Lung (tissue), 12 donors: ENCODE measurements around the gene TTC31. TPM values are rescaled to one million over a fixed set of nuclear protein-coding genes. Genes with fewer than 3 reads are reported as not detected.
A peak's percentile ranks its signal among the peaks of the same experiment; 100 is the strongest.

Source experiments
- ATAC-seq: fragments of 200-7000 bp; cut with Tn5 transposase; one replicate; pipeline ENCODE4 v1.9.1; 2020; ENCODE audit warnings: moderate number of reproducible peaks; ENCODE audit not compliant: insufficient read depth, low FRiP score
- DNase-seq, 3 donors: peaks; one replicate each; pipeline ENCODE4 v3.0.0-alpha.2; 2013 to 2017
- H3K27ac ChIP-seq, 2 donors: one replicate each; pipeline ENCODE4 v1.5.1; 2013; ENCODE audit warnings: mild to moderate bottlenecking in 2 of 2, moderate library complexity in 2 of 2, control low read depth in 1 of 2, inconsistent platforms in 1 of 2, low read depth in 1 of 2, low read length in 1 of 2
- H3K27me3 ChIP-seq, 3 donors: one replicate each; pipeline ENCODE4 v1.5.1; 2013; ENCODE audit warnings: low read length in 2 of 3; ENCODE audit not compliant: control insufficient read depth in 3 of 3, insufficient read depth in 3 of 3
- H3K36me3 ChIP-seq, 4 donors: one replicate each; pipeline ENCODE4 v1.5.1; 2013; ENCODE audit warnings: low read length in 4 of 4, mild to moderate bottlenecking in 1 of 4, moderate library complexity in 1 of 4; ENCODE audit not compliant: control insufficient read depth in 4 of 4, insufficient read depth in 4 of 4
- H3K4me1 ChIP-seq, 5 donors: one replicate each; pipeline ENCODE4 v1.5.1; 2013; ENCODE audit warnings: low read length in 5 of 5, mild to moderate bottlenecking in 2 of 5, moderate library complexity in 1 of 5; ENCODE audit not compliant: control insufficient read depth in 5 of 5, insufficient read depth in 5 of 5
- H3K4me3 ChIP-seq: one replicate; pipeline ENCODE4 v1.5.1; 2013; ENCODE audit warnings: mild to moderate bottlenecking, control low read depth, moderate library complexity
- H3K9ac ChIP-seq, 2 donors: one replicate each; pipeline ENCODE4 v1.5.1; 2013; ENCODE audit warnings: low read length in 2 of 2, control low read depth in 1 of 2; ENCODE audit not compliant: insufficient read depth in 1 of 2
- H3K9me3 ChIP-seq, 4 donors: one replicate each; pipeline ENCODE4 v1.5.1; 2013; ENCODE audit warnings: low read length in 3 of 4, mild to moderate bottlenecking in 1 of 4, moderate library complexity in 1 of 4; ENCODE audit not compliant: control insufficient read depth in 4 of 4, insufficient read depth in 3 of 4
- WGBS, 2 donors: extraction: QIAGEN DNeasy Blood & Tissue Kit; methylation state at CpG; one replicate each; pipeline ENCODE4 v1.1.7; 2013; 5-methylcytosine and 5-hydroxymethylcytosine counted together
- polyA plus RNA-seq, 2 donors: library from polyadenylated mRNA; stranded (reverse); fragments of 200-250 nt; gene quantifications; one replicate each; pipeline ENCODE4 v1.2.1, GENCODE V29; 2013
- total RNA-seq, 2 donors: library from RNA; depleted of rRNA in 1 of 2; stranded (reverse); fragments of >200 nt in 1 of 2; gene quantifications; one replicate each; pipeline ENCODE4 v1.2.1, GENCODE V29; 2014 to 2021
- TF ChIP-seq, protein P1 (sequence below): IDR thresholded peaks from 2 replicates; pipeline ENCODE4 v1.5.1; 2012; ENCODE audit warnings: mild to moderate bottlenecking; ENCODE audit errors: control extremely low read depth, extremely low read depth
- donor health status: control.
- donor health status: control.
- donor health status: Bipolar disorder and iron deficiency.
- donor health status: healthy.
- donor health status: DM: yes; HTN: yes; CAD: no.

Gene TTC31
- total and polyA plus RNA-seq, 4 donors, result 13.7 to 23.7 (median 20.0) TPM

- Histone ChIP-seq H3K27ac (no peak overlapping the region), H3K36me3 (no peaks in the 10 kb centered on the region), H3K27me3 (no peaks in the 10 kb centered on the region), H3K4me1 (peaks cover 0 to 12% (median 4%) of the 10 kb centered on the region in 5 donors), H3K4me3 (no peak overlapping the region), H3K9ac (no peak overlapping the region), H3K9me3 (no peaks in the 10 kb centered on the region)
- no peak for DNase-seq
- TF ChIP-seq, protein P1, sequence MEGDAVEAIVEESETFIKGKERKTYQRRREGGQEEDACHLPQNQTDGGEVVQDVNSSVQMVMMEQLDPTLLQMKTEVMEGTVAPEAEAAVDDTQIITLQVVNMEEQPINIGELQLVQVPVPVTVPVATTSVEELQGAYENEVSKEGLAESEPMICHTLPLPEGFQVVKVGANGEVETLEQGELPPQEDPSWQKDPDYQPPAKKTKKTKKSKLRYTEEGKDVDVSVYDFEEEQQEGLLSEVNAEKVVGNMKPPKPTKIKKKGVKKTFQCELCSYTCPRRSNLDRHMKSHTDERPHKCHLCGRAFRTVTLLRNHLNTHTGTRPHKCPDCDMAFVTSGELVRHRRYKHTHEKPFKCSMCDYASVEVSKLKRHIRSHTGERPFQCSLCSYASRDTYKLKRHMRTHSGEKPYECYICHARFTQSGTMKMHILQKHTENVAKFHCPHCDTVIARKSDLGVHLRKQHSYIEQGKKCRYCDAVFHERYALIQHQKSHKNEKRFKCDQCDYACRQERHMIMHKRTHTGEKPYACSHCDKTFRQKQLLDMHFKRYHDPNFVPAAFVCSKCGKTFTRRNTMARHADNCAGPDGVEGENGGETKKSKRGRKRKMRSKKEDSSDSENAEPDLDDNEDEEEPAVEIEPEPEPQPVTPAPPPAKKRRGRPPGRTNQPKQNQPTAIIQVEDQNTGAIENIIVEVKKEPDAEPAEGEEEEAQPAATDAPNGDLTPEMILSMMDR, result no peak
- 80 to 97% methylated on average over 3 of the region's 3 CpGs for WGBS, 2 donors
- ATAC-seq, result no peak
Measured at GRCh38 chr2:74450570-74451190, 32.2 kb upstream of the TTC31 start.

DNA sequence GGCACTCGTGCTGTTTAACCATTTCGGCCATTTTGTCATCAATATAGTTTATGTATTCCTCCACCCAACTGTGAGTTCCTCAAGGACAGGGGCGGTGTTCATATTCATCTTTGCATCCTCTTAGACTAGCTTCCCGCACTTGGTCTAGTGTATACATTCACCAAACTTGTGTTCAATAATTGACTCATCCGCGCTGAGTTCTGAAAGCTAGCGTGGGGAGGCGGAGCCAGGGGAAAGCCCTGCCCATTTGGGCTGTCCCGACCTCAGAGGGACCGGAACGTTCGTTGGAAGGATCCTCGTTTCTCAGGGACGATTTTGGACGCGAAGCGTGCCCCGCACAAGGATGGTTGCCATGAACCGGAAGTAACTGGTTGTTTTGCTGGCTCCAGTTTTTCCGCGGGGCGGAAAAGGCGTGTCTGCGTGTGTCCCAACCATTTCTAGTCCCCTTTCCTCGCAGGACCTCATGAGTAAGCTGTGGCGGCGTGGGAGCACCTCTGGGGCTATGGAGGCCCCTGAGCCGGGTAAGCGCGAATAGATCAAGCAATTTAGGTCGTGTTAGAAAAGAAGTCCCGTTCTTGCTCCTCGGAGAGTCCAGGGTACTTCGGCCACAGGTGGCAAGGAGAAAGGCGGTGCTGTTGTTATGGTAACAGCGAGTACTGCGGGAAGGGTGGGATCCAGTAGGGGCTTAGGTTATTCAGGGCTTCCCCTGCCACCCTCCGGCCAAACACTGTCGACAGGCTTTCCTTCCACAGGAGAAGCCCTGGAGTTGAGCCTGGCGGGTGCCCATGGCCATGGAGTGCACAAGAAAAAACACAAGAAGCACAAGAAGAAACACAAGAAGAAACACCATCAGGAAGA lies 28.0 kb upstream of the TTC31 start, which contains the start of gene INO80B:
Gene INO80B (plus strand): TSS at position 434 of the 858 bp plus-strand sequence. CDS start 30 bp downstream, at position 464.
- Histone ChIP-seq H3K27me3 (no peaks in the 10 kb centered on the region), H3K4me3 (peak within 1 kb of the TSS; percentile 66), H3K9ac (peak within 1 kb of the TSS in 1 of 2 donors; percentile 50), H3K36me3 (peaks cover 0 to 2% (median 0%) of the 10 kb centered on the region in 4 donors), H3K27ac (peak within 1 kb of the TSS; percentile 50 to 65), H3K9me3 (no peaks in the 10 kb centered on the region), H3K4me1 (peaks cover 6 to 33% (median 10%) of the 10 kb centered on the region in 5 donors)
- TF ChIP-seq, protein P1, result no peak
- ATAC-seq (peak; percentile 79), DNase-seq (peak; percentile 98 to 99 (median 99))
- 0 to 1% methylated on average over 40 of the region's 40 CpGs for WGBS, 2 donors

DNA sequence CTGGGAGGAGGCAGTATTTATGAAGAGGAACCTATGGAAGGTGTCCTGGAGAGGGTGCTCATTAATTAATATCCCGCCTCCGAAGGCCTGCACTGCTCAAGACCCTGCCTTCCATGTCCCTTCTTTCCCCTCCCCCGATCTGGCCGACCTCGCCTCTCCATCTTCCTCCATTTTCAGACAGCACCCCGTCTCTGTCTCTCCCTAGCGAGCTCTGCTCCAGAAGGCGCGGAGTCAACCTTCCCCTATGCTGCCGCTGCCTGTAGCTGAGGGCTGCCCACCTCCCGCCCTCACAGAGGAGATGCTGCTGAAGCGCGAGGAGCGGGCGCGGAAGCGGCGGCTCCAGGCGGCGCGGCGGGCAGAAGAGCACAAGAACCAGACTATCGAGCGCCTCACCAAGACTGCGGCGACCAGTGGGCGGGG lies 25.7 kb upstream of the TTC31 start:
- Histone ChIP-seq H3K4me3 (no peak overlapping the region), H3K27ac (peak overlapping the region; percentile 35 to 94), H3K9me3 (no peaks in the 10 kb centered on the region), H3K27me3 (no peaks in the 10 kb centered on the region), H3K4me1 (peaks cover 6 to 33% (median 11%) of the 10 kb centered on the region in 5 donors), H3K9ac (peak overlapping the region in 1 of 2 donors; percentile 62), H3K36me3 (peaks cover 0 to 8% (median 3%) of the 10 kb centered on the region in 4 donors)
- TF ChIP-seq, protein P1, result no peak
- peak in 1 of 3 donors; percentile 49 for DNase-seq
- WGBS, 2 donors, result 1 to 2% methylated on average over 22 to 27 of the region's 27 CpGs
- ATAC-seq, result no peak
